GM13977 (cell line): ENCODE measurements around the gene AGPAT3.

Experiments
- DNase-seq: peaks from one replicate; pipeline ENCODE4 v3.0.0; 2012; ENCODE audit warnings: low spot score
- in situ Hi-C: fragments of 300-500 bp; cut with MboI; formaldehyde crosslinking; loops from one replicate; pipeline ENCODE4 v1.12.0; 2022; ENCODE audit warnings: low sequenced_read_pairs, low pct_unique_long_range_greater_than_20kb, mixed read lengths, inconsistent platforms; ENCODE audit not compliant: unreplicated experiment
- TF ChIP-seq, protein P1 (sequence below): IDR thresholded peaks from 2 replicates; pipeline ENCODE4 v1.5.1; 2012; ENCODE audit warnings: mild to moderate bottlenecking, control low read depth; ENCODE audit not compliant: insufficient read depth; ENCODE audit errors: extremely low read depth, missing control alignments

Gene AGPAT3

DNA sequence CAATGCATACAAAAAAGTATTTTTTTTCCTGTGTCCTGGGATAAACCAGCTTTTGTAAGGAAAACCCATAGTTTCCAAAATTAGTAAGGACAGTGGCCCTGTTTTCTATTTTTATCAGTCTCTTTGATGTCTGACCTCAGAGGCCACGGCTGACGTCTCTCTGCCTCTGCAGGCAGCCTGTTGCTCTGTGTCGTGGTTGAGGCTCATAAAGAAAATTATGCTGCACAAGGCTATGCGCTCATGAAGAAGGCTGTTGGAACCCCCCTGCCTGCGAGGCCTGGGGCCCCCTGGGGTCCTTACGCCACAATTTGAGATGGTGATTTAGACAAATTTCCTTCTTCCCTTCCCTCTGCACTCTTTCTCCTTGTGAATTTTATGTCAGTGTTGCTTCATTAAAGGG, 48.9 kb downstream of the AGPAT3 start:
- in situ Hi-C loops: no loop called here
- DNase-seq: no peak
- TF ChIP-seq, protein P1, sequence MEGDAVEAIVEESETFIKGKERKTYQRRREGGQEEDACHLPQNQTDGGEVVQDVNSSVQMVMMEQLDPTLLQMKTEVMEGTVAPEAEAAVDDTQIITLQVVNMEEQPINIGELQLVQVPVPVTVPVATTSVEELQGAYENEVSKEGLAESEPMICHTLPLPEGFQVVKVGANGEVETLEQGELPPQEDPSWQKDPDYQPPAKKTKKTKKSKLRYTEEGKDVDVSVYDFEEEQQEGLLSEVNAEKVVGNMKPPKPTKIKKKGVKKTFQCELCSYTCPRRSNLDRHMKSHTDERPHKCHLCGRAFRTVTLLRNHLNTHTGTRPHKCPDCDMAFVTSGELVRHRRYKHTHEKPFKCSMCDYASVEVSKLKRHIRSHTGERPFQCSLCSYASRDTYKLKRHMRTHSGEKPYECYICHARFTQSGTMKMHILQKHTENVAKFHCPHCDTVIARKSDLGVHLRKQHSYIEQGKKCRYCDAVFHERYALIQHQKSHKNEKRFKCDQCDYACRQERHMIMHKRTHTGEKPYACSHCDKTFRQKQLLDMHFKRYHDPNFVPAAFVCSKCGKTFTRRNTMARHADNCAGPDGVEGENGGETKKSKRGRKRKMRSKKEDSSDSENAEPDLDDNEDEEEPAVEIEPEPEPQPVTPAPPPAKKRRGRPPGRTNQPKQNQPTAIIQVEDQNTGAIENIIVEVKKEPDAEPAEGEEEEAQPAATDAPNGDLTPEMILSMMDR: no peak

DNA sequence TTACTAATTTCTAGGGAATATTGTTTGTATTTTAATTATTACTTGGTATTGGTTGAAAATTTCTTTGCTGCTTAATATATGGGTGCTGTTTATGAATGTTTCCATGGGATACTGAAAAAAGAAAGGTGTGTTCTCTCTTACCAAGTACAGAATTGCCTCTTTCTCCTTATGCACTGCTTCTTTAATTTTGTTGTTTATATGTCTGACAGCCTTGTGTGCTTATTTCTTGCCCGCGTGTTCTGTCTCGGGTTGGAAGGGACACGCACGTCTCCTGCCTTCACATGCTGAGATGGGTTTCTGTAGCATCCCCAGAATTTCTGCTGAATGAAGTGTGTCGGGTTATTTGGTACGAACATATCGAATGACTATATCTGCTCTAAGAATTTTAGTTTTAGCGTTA, 51.1 kb downstream of the AGPAT3 start:
- TF ChIP-seq, protein P1: no peak
- in situ Hi-C loops: no loop called here
- no peak for DNase-seq

DNA sequence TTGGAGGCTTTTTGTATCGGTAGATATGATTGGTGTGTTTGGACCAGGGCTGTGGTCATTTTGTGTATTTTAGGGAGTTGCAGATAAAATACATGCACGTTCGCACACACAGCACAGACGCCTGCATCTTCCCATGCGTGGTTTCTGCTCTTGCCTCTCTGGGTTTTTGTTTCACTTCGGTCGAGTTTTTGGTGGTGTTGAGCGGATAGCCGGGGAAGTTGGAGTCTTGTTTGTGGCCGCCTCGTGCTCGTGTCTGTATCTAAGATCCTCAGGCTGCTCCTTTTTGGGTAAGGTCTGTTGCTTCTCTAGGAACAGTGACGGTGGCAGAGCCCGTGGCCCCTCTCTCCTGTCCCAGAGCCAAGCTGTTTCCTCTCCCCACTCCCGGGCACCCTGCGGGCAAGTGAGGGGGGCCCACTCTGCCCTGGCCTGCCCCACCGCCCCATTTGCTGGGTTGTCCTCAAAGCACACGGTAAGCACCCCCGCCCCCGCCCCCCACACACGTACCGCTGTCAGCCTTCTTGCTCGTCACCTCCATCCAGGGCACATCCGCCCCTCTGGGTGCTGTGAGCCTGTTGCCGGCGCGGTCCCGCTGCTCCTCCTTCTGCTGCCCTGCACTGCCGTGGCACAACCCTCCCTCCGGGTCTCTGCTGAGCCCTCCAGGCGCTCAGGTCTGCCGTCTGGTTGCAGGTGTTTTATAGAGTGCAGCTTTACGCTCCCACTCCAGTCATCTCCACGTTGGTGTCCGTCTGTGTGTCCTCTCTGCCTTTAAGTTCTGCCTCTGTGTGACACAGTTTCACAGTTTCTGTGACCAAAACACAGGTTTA, 51.9 kb downstream of the AGPAT3 start:
- peak; percentile 86 for DNase-seq
- TF ChIP-seq, protein P1: no peak
- in situ Hi-C loops: no loop called here

DNA sequence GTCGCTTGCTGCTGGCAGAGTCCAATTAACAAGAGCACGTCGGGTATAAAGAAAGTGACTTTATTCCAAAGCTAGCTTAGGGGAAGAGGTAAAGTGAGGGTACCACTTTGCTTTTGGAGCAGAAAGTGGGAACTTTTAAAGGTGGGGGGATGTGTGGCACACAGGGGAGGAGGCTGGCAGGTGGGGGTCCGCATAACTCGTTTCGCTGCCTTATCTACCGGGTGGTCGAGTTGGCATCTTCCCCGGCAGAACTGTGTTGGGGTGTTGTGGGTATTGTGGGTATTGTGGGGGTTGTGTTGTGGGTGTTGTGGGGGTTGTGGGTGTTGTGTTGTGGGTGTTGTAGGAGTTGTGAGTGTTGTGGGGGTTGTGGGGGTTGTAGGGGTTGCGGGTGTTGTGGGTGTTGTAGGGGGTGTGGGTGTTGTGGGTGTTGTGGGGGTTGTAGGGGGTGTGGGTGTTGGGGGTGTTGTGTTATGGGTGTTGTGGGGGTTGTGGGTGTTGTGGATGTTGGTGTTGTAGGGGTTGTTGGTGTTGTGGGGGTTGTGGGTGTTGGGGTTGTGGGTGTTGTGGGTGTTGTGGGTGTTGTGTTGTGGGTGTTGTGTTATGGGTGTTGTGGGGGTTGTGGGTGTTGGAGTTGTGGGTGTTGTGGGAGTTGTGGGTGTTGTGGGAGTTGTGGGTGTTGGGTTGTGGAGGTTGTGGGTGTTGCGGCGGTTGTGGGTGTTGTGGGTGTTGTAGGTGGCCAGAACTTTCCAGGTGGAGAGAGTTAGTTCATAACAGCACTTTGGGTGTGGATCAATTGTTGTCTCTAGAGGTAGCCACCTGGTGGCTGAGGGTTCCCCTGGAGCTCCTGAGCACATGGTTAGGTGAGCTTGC, 52.7 kb downstream of the AGPAT3 start:
- no peak for DNase-seq
- in situ Hi-C loops: no loop called here
- TF ChIP-seq, protein P1: peak; percentile 46

DNA sequence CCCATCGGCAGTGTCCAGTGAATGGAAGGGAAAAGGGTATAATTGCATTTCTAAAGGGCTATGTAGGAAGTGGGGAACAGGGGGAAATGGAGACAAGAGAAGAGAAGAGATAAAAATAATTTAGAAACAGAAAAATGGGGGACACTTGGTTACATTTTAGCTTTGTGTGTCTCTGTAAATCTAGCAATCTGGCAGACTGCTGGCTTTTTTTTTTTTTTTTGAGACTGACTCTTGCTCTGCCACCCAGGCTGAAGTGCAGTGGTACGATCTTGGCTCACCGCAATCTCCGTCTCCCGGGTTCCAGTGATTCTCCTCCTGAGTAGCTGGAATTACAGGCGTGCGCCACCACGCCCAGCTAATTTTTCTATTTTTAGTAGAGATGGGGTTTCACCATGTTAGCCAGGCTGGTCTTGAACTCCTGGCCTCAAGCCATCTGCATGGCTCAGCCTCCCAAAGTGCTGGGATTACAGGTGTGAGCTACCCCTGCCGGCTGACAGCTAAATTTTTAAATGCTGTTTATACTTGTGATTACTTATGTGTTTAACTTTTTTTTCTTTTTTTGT, 53.4 kb downstream of the AGPAT3 start:
- TF ChIP-seq, protein P1: no peak
- in situ Hi-C loops: no loop called here
- no peak for DNase-seq

DNA sequence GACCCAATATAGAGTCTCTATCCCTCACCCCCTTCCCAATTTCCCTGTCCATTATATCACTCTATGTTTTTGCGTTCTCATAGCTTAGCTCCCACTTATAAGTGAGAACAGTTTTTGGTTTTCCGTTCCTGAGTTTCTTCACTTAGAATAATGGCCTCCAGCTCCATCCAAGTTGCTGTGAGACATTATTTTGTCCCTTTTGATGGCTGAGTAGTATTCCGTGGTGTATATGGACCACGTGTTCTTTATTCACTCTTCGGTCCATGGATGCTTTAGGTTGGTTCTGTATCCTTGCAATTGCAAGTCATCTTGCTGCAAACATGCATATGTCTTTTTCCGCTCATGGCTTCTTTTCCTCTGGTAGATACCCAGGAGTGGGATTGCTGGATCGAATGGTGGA, 54.3 kb downstream of the AGPAT3 start:
- TF ChIP-seq, protein P1: no peak
- in situ Hi-C loops: no loop called here
- no peak for DNase-seq
